ENCODE data around the gene NEK7.

The NEK7 gene

GRCh38 chr1:198273748-198274295 lies 117.0 kb downstream of the NEK7 start:
- Histone ChIP-seq H3K9ac (ENCODE audit: low read length) (no peak overlapping the region), H4K20me1 (ENCODE audit: low read depth, low read length) (no peaks in the 10 kb centered on the region), H3K4me2 (ENCODE audit: low read depth, low read length, poor library complexity, severe bottlenecking) (no peak overlapping the region), H3K36me3 (ENCODE audit: low read length) (no peaks in the 10 kb centered on the region), H3K27me3 (ENCODE audit: low read length) (no peaks in the 10 kb centered on the region), H2AFZ (ENCODE audit: low read depth, low read length, severe bottlenecking) (no peak overlapping the region), H3K27ac (ENCODE audit: low read depth, low read length) (no peak overlapping the region), H3F3A (ENCODE audit: insufficient read depth) (no peaks in the 10 kb centered on the region; the same call in 1 of the 2 replicates), H3K9me2 (replicated peaks; ENCODE audit: insufficient read depth, low read length) (no peaks in the 10 kb centered on the region), H3K9me3 (ENCODE audit: insufficient read depth, low read length) (no peaks in the 10 kb centered on the region), H3K79me2 (ENCODE audit: insufficient read depth, low read length) (no peaks in the 10 kb centered on the region), H3K4me3 (ENCODE audit: insufficient read depth, low read length, poor library complexity, severe bottlenecking) (no peak overlapping the region)
- no peak for TF ChIP-seq CTCF (IDR thresholded peaks at IDR 0.05; ENCODE audit: insufficient read depth, low read length, poor library complexity, severe bottlenecking)
- TF ChIP-seq EZH2phosphoT487 (conservative IDR thresholded peaks at IDR 0.05; ENCODE audit: low read length) = no peak

GRCh38 chr1:198275597-198275996 lies 118.8 kb downstream of the NEK7 start:
- Histone ChIP-seq H3K79me2 (ENCODE audit: insufficient read depth, low read length) (no peaks in the 10 kb centered on the region), H3K9me3 (ENCODE audit: insufficient read depth, low read length) (no peaks in the 10 kb centered on the region), H3K9ac (ENCODE audit: low read length) (no peak overlapping the region), H3K27ac (ENCODE audit: low read depth, low read length) (no peak overlapping the region), H2AFZ (ENCODE audit: low read depth, low read length, severe bottlenecking) (no peak overlapping the region), H3K4me2 (ENCODE audit: low read depth, low read length, poor library complexity, severe bottlenecking) (no peak overlapping the region), H3F3A (ENCODE audit: insufficient read depth) (no peaks in the 10 kb centered on the region; the same call in 1 of the 2 replicates), H3K36me3 (ENCODE audit: low read length) (no peaks in the 10 kb centered on the region), H3K4me3 (ENCODE audit: insufficient read depth, low read length, poor library complexity, severe bottlenecking) (no peak overlapping the region), H3K9me2 (replicated peaks; ENCODE audit: insufficient read depth, low read length) (no peaks in the 10 kb centered on the region), H4K20me1 (ENCODE audit: low read depth, low read length) (no peaks in the 10 kb centered on the region), H3K27me3 (ENCODE audit: low read length) (no peaks in the 10 kb centered on the region)
- no peak for TF ChIP-seq CTCF (IDR thresholded peaks at IDR 0.05; ENCODE audit: insufficient read depth, low read length, poor library complexity, severe bottlenecking)
- TF ChIP-seq EZH2phosphoT487 (conservative IDR thresholded peaks at IDR 0.05; ENCODE audit: low read length) = no peak

GRCh38 chr1:198276241-198276640 lies 119.4 kb downstream of the NEK7 start:
- Histone ChIP-seq H3K79me2 (ENCODE audit: insufficient read depth, low read length) (no peaks in the 10 kb centered on the region), H3K9ac (ENCODE audit: low read length) (no peak overlapping the region), H3K36me3 (ENCODE audit: low read length) (no peaks in the 10 kb centered on the region), H3K27ac (ENCODE audit: low read depth, low read length) (no peak overlapping the region), H3K27me3 (ENCODE audit: low read length) (no peaks in the 10 kb centered on the region), H2AFZ (ENCODE audit: low read depth, low read length, severe bottlenecking) (no peak overlapping the region), H3F3A (ENCODE audit: insufficient read depth) (no peaks in the 10 kb centered on the region; the same call in 1 of the 2 replicates), H3K9me3 (ENCODE audit: insufficient read depth, low read length) (no peaks in the 10 kb centered on the region), H3K4me2 (ENCODE audit: low read depth, low read length, poor library complexity, severe bottlenecking) (no peak overlapping the region), H3K9me2 (replicated peaks; ENCODE audit: insufficient read depth, low read length) (no peaks in the 10 kb centered on the region), H4K20me1 (ENCODE audit: low read depth, low read length) (no peaks in the 10 kb centered on the region), H3K4me3 (ENCODE audit: insufficient read depth, low read length, poor library complexity, severe bottlenecking) (no peak overlapping the region)
- TF ChIP-seq EZH2phosphoT487 (conservative IDR thresholded peaks at IDR 0.05; ENCODE audit: low read length) (no peak), CTCF (IDR thresholded peaks at IDR 0.05; ENCODE audit: insufficient read depth, low read length, poor library complexity, severe bottlenecking) (no peak)
